Stomach (tissue), 9 donors: Measurements from ENCODE around the gene SNRNP48. TPM values are rescaled to one million over a fixed set of nuclear protein-coding genes. Genes with fewer than 3 reads are reported as not detected.

Source experiments
- DNase-seq, 2 donors: peaks; one replicate each; pipeline versions ENCODE4 v3.0.0 to v3.0.0-alpha.2; 2013 to 2019
- H3K27ac ChIP-seq, 5 donors: fragments of 200-600 bp in 4 of 5; sonication (generic) in 4 of 5; one replicate each; pipeline ENCODE4 v1.5.1; 2013 to 2019; ENCODE audit warnings: mild to moderate bottlenecking in 1 of 5, moderate library complexity in 1 of 5
- H3K27me3 ChIP-seq, 3 donors: fragments of 200-600 bp; sonication (generic); one replicate each; pipeline ENCODE4 v1.5.1; 2017 to 2019; ENCODE audit warnings: mixed run types in 1 of 3
- H3K36me3 ChIP-seq, 4 donors: fragments of 200-600 bp; sonication (generic); 1 replicate in 3 of 4; 2 replicates in 1 of 4; pipeline ENCODE4 v1.5.1; 2016 to 2019
- H3K4me1 ChIP-seq, 4 donors: fragments of 200-600 bp; sonication (generic); one replicate each; pipeline ENCODE4 v1.5.1; 2016 to 2019
- H3K4me3 ChIP-seq, 4 donors: fragments of 200-600 bp; sonication (generic) in 3 of 4; one replicate each; pipeline ENCODE4 v1.5.1; 2016 to 2019; ENCODE audit warnings: mild to moderate bottlenecking in 1 of 4
- H3K9me3 ChIP-seq, 4 donors: fragments of 200-600 bp; sonication (generic); one replicate each; pipeline ENCODE4 v1.5.1; 2016 to 2019
- CTCF ChIP-seq, 7 experiments: fragments of 450-650 bp in 4 of 7; fragments of 200-600 bp in 3 of 7; sonication (generic) in 3 of 7; IDR thresholded peaks; one replicate each; pipeline ENCODE4 v1.5.1; 2016 to 2019; ENCODE audit warnings: antibody characterized with exemption in 7 of 7, control low read depth in 2 of 7, mild to moderate bottlenecking in 1 of 7
- EP300 ChIP-seq: sonication (generic); formaldehyde crosslinking; IDR thresholded peaks from one replicate; pipeline ENCODE4 v1.6.1; 2017; ENCODE audit warnings: antibody characterized with exemption
- POLR2A ChIP-seq, 4 donors: fragments of 450-650 bp; IDR thresholded peaks; one replicate each; pipeline ENCODE4 v1.6.1; 2016; ENCODE audit warnings: antibody characterized with exemption in 4 of 4, control low read depth in 2 of 4, mild to moderate bottlenecking in 1 of 4, moderate library complexity in 1 of 4
- POLR2AphosphoS5 ChIP-seq, 3 donors: sonication (generic); formaldehyde crosslinking; IDR thresholded peaks; one replicate each; pipeline ENCODE4 v1.6.1; 2016; ENCODE audit warnings: antibody characterized with exemption in 3 of 3
- WGBS, 5 donors: extraction: QIAGEN DNeasy Blood & Tissue Kit in 3 of 5; methylation state at CpG; one replicate each; pipeline versions ENCODE4 v1.1.5 to v1.1.7; 2013 to 2018; 5-methylcytosine and 5-hydroxymethylcytosine counted together
- intact Hi-C: fragments of 100-400 bp; cut with DNase I; formaldehyde crosslinking; loops from one replicate; pipeline ENCODE4 v1.15.1; 2023; ENCODE audit warnings: low total_unique reads
- polyA plus RNA-seq, 3 donors: library from polyadenylated mRNA; stranded (reverse); fragments of 200-250 nt; gene quantifications; one replicate each; pipeline ENCODE4 v1.2.3, GENCODE V29; 2013
- total RNA-seq, 5 donors: library from RNA; depleted of rRNA; stranded (reverse); fragments of >200 nt; gene quantifications; one replicate each; pipeline versions ENCODE4 v1.1.0 to v1.2.3, GENCODE V29; 2014 to 2016
- donor health status: healthy with polysubstance abuse.
- donor health status: Bipolar disorder and iron deficiency.
- donor health status: healthy.

Gene SNRNP48
- total and polyA plus RNA-seq, 8 donors = 5.1 to 138 (median 13.0) TPM

GRCh38 chr6:7647504-7647903 is 57.5 kb downstream of the SNRNP48 start:
- H3K27me3 ChIP-seq = no peaks in the 10 kb centered on the region
- no peak overlapping the region for H3K27ac ChIP-seq
- no peak overlapping the region for H3K4me3 ChIP-seq
- TF ChIP-seq CTCF (IDR thresholded peaks at IDR 0.05) (no peak), EP300 (no peak)
- DNase-seq = no peak
- intact Hi-C loops = no loop called here
- H3K9me3 ChIP-seq = no peaks in the 10 kb centered on the region
- 61 to 92% (median 71%) methylated on average over 1 of the region's 1 CpG for WGBS, 5 donors
- H3K4me1 ChIP-seq = no peaks in the 10 kb centered on the region
- no peaks in the 10 kb centered on the region for H3K36me3 ChIP-seq

GRCh38 chr6:7649037-7649810 is 59.2 kb downstream of the SNRNP48 start:
- H3K27ac ChIP-seq = no peak overlapping the region
- 83 to 88% (median 86%) methylated on average over 12 of the region's 12 CpGs for WGBS, 5 donors
- intact Hi-C loops = no loop called here

GRCh38 chr6:7650878-7651277 is 60.9 kb downstream of the SNRNP48 start:
- Histone ChIP-seq H3K27me3 (no peaks in the 10 kb centered on the region), H3K4me1 (no peaks in the 10 kb centered on the region), H3K36me3 (no peaks in the 10 kb centered on the region), H3K27ac (no peak overlapping the region), H3K9me3 (no peaks in the 10 kb centered on the region), H3K4me3 (no peak overlapping the region)
- WGBS, 5 donors = 85 to 93% (median 86%) methylated on average over 4 of the region's 4 CpGs
- intact Hi-C loops = no loop called here
- TF ChIP-seq POLR2A (IDR thresholded peaks at IDR 0.05) (no peak), POLR2AphosphoS5 (IDR thresholded peaks at IDR 0.05) (no peak), EP300 (no peak), CTCF (IDR thresholded peaks at IDR 0.05) (no peak)
- DNase-seq = no peak

More at GRCh38 chr6:7649037-7649810, 59.2 kb downstream of the SNRNP48 start:
- TF ChIP-seq EP300 (no peak), POLR2A (IDR thresholded peaks at IDR 0.05) (no peak), POLR2AphosphoS5 (IDR thresholded peaks at IDR 0.05) (no peak), CTCF (IDR thresholded peaks at IDR 0.05) (no peak)
- no peak overlapping the region for H3K4me3 ChIP-seq
- H3K36me3 ChIP-seq = no peaks in the 10 kb centered on the region
- DNase-seq = no peak
- H3K27me3 ChIP-seq = no peaks in the 10 kb centered on the region
- no peaks in the 10 kb centered on the region for H3K9me3 ChIP-seq
- no peaks in the 10 kb centered on the region for H3K4me1 ChIP-seq

- WGBS, 5 donors = 74 to 81% (median 79%) methylated on average over 3 of the region's 3 CpGs
- Histone ChIP-seq H3K27ac (no peak overlapping the region), H3K27me3 (no peaks in the 10 kb centered on the region), H3K4me3 (no peak overlapping the region), H3K4me1 (peaks cover 0 to 4% (median 0%) of the 10 kb centered on the region in 4 donors), H3K9me3 (no peaks in the 10 kb centered on the region), H3K36me3 (no peaks in the 10 kb centered on the region)
- TF ChIP-seq EP300 (no peak), POLR2AphosphoS5 (IDR thresholded peaks at IDR 0.05) (no peak), CTCF (IDR thresholded peaks at IDR 0.05) (no peak), POLR2A (IDR thresholded peaks at IDR 0.05) (no peak)
- intact Hi-C loops = no loop called here
- no peak for DNase-seq
Observed at GRCh38 chr6:7652957-7653356, 63.0 kb downstream of the SNRNP48 start.
